Right lobe of liver (tissue), 6 donors: ENCODE measurements around the gene GUCY2D. TPM values are rescaled to one million over a fixed set of nuclear protein-coding genes. Genes with fewer than 3 reads are reported as not detected.
A peak's percentile ranks its signal among the peaks of the same experiment; 100 is the strongest.

ENCODE experiments used
- ATAC-seq, 4 donors: fragments of 200-7000 bp; cut with Tn5 transposase; one replicate each; pipeline ENCODE4 v1.9.1; 2020; ENCODE audit warnings: mild to moderate bottlenecking in 4 of 4, moderate library complexity in 4 of 4
- DNase-seq, 3 donors: peaks; one replicate each; pipeline ENCODE4 v3.0.0-alpha.2; 2020
- H3K27ac ChIP-seq, 3 donors: fragments of 200-600 bp; one replicate each; pipeline ENCODE4 v1.8.0; 2022
- H3K27me3 ChIP-seq, 2 donors: fragments of 200-600 bp; one replicate each; pipeline ENCODE4 v1.8.0; 2022
- H3K36me3 ChIP-seq, 4 donors: fragments of 200-600 bp; sonication (generic) in 1 of 4; one replicate each; pipeline versions ENCODE4 v1.5.1 to v1.8.0; 2017 to 2022; ENCODE audit warnings: control low read depth in 1 of 4
- H3K4me1 ChIP-seq, 4 donors: fragments of 200-600 bp; sonication (generic) in 1 of 4; one replicate each; pipeline versions ENCODE4 v1.5.1 to v1.8.0; 2017 to 2022; ENCODE audit warnings: control low read depth in 1 of 4
- H3K4me3 ChIP-seq, 3 donors: fragments of 200-600 bp; one replicate each; pipeline ENCODE4 v1.8.0; 2022
- H3K9me3 ChIP-seq, 4 donors: fragments of 200-600 bp; sonication (generic) in 1 of 4; one replicate each; pipeline versions ENCODE4 v1.5.1 to v1.8.0; 2017 to 2022; ENCODE audit warnings: control low read depth in 1 of 4
- CTCF ChIP-seq, 4 donors: fragments of 200-600 bp in 3 of 4; fragments of 450-650 bp in 1 of 4; IDR thresholded peaks; one replicate each; pipeline versions ENCODE4 v1.5.1 to v1.8.0; 2016 to 2022; ENCODE audit warnings: antibody characterized with exemption in 4 of 4, mild to moderate bottlenecking in 2 of 4
- POLR2A ChIP-seq: fragments of 450-650 bp; IDR thresholded peaks from one replicate; pipeline ENCODE4 v1.6.1; 2017; ENCODE audit warnings: antibody characterized with exemption, mild to moderate bottlenecking
- WGBS: methylation state at CpG from one replicate; pipeline ENCODE4 v1.1.6; 2018; ENCODE audit warnings: low coverage, low lambda C conversion rate; ENCODE audit not compliant: insufficient coverage; ENCODE audit errors: missing lambda C conversion rate; 5-methylcytosine and 5-hydroxymethylcytosine counted together
- intact Hi-C, 2 donors: fragments of 100-400 bp; cut with DNase I; formaldehyde crosslinking; loops; one replicate each; pipeline versions ENCODE4 v1.11.2 to v1.14.1; 2022
- total RNA-seq, 6 experiments: library from RNA; depleted of rRNA in 2 of 6; stranded (reverse); fragments of >200 nt in 2 of 6; fragmentation: NEBNext Ultra II Directional in 3 of 6; extraction: Animal tissue kit (Norgen Biotek cat#: 25700) in 3 of 6; gene quantifications; one replicate each; pipeline versions ENCODE4 v1.1.0 to v1.2.4, GENCODE V29; 2016 to 2023
- donor health status: DM: no; HTN: yes; CAD: no.
- donor health status: DM: no; HTN: no; CAD: no.
- donor health status: DM: no; HTN: no; CAD: no.
- donor health status: DM: no; HTN: yes; CAD: no.
- donor health status: DM: no; HTN: yes; CAD: no.

Gene GUCY2D
- total RNA-seq, 6 experiments from 2014 or later, result 0.33 TPM; not detected in 5

- Histone ChIP-seq H3K27me3 (no peaks in the 10 kb centered on the region), H3K27ac (no peak within 1 kb of the TSS), H3K9me3 (no peaks in the 10 kb centered on the region), H3K4me3 (no peak within 1 kb of the TSS), H3K4me1 (peaks cover 0 to 6% (median 0%) of the 10 kb centered on the region in 4 donors), H3K36me3 (no peaks in the 10 kb centered on the region)
- no peak for DNase-seq
- ATAC-seq, result peak in 1 of 4 donors; percentile 17
- no peak for TF ChIP-seq CTCF (IDR thresholded peaks at IDR 0.05)
- TF ChIP-seq POLR2A, result peak; percentile 38
- WGBS, result 17% methylated on average over 15 of the region's 37 CpGs
- intact Hi-C loops, result no loop called here
These were observed 36.7 kb downstream of the GUCY2D start, which contains the start of gene ALOX15B for GRCh38 chr17:8038954-8039610. ALOX15B (plus strand) TSS chr17:8039059; CDS start chr17:8039156, 97 bp downstream.

GRCh38 chr17:8039611-8040168, 37.3 kb downstream of the GUCY2D start:
- TF ChIP-seq CTCF (IDR thresholded peaks at IDR 0.05) (no peak), POLR2A (no peak)
- WGBS, result 64% methylated on average over 7 of the region's 11 CpGs
- DNase-seq (no peak), ATAC-seq (peak in 1 of 4 donors; percentile 7)
- intact Hi-C loops, result loop anchor here in 1 of 2 donors (10.0 kb wide), 1 partner anchor 135 kb away; no protein-coding TSS in a partner anchor
- Histone ChIP-seq H3K27ac (no peak overlapping the region), H3K27me3 (no peaks in the 10 kb centered on the region), H3K4me3 (no peak overlapping the region), H3K9me3 (no peaks in the 10 kb centered on the region), H3K4me1 (peaks cover 0 to 6% (median 0%) of the 10 kb centered on the region in 4 donors), H3K36me3 (no peaks in the 10 kb centered on the region)

GRCh38 chr17:8041249-8041928, 39.0 kb downstream of the GUCY2D start:
- intact Hi-C loops, result loop anchor here in 1 of 2 donors (10.0 kb wide), 1 partner anchor 137 kb away; no protein-coding TSS in a partner anchor
- Histone ChIP-seq H3K27ac (no peak overlapping the region), H3K36me3 (no peaks in the 10 kb centered on the region), H3K4me3 (no peak overlapping the region), H3K4me1 (peaks cover 0 to 6% (median 0%) of the 10 kb centered on the region in 4 donors), H3K27me3 (no peaks in the 10 kb centered on the region), H3K9me3 (no peaks in the 10 kb centered on the region)
- TF ChIP-seq POLR2A (no peak), CTCF (IDR thresholded peaks at IDR 0.05) (peak; percentile 54 to 78 (median 68))
- DNase-seq (no peak), ATAC-seq (peak; percentile 73 to 92 (median 80))
- WGBS, result 29% methylated on average over 8 of the region's 8 CpGs

GRCh38 chr17:8041979-8042378, 39.6 kb downstream of the GUCY2D start:
- no peak overlapping the region for H3K4me3 ChIP-seq
- TF ChIP-seq CTCF (IDR thresholded peaks at IDR 0.05) (no peak), POLR2A (no peak)
- H3K9me3 ChIP-seq, result no peaks in the 10 kb centered on the region
- no peaks in the 10 kb centered on the region for H3K27me3 ChIP-seq
- intact Hi-C loops, result loop anchor here in 1 of 2 donors (10.0 kb wide), 1 partner anchor 137 kb away; no protein-coding TSS in a partner anchor
- H3K27ac ChIP-seq, result no peak overlapping the region
- H3K4me1 ChIP-seq, result peaks cover 0 to 6% (median 0%) of the 10 kb centered on the region in 4 donors
- DNase-seq, result no peak
- no peaks in the 10 kb centered on the region for H3K36me3 ChIP-seq
- ATAC-seq, result no peak
